Smooth muscle cell of the brain vasculature (primary cell): ENCODE data around the gene C3orf70.

Experiments used
- DNase-seq: peaks from one replicate; pipeline ENCODE4 v3.0.0-alpha.2; 2012; ENCODE audit warnings: low read depth, low spot score

Gene C3orf70, protein sequence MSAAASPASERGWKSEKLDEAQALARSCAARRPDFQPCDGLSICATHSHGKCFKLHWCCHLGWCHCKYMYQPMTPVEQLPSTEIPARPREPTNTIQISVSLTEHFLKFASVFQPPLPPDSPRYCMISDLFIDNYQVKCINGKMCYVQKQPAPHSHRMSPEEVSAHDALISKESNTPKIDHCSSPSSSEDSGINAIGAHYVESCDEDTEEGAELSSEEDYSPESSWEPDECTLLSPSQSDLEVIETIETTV

DNA sequence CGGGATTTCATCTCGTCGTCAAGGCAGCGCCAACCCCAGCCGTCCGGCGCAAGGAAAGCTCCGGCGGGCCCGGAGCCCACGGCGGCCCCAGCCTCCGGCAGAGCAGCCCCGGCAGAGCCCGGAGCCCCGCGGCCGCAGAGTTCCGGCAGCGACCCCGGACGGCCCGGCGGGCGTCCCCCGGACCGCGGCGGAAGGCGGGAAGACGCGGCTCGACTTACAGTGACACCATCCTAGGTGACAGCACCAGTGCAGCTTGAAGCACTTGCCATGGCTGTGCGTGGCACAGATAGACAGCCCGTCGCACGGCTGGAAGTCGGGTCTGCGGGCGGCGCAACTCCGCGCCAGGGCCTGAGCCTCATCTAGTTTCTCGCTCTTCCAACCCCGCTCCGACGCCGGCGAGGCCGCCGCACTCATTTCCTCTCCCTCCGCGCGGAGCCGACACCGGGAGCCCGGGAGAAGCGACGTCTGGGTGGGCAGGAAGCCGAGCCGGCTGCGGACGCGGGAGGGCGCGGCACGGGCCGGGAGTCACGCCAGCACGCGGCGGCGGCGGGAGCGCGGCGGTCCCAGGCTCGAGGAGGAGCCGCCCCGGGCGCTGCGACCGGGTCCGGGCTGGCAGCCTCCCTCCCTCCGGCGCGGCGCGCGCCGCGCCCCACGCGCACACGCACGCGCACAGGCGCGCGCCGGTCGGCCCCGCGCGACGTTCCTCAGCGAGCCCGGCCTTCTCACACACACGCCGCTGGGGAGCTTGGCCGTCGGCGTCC lies at the start of gene C3orf70:
Gene C3orf70, minus strand, starts transcription at position 651 of the 761 bp plus-strand sequence. Its CDS starts 237 bp downstream, at position 414.
- no peak for DNase-seq

DNA sequence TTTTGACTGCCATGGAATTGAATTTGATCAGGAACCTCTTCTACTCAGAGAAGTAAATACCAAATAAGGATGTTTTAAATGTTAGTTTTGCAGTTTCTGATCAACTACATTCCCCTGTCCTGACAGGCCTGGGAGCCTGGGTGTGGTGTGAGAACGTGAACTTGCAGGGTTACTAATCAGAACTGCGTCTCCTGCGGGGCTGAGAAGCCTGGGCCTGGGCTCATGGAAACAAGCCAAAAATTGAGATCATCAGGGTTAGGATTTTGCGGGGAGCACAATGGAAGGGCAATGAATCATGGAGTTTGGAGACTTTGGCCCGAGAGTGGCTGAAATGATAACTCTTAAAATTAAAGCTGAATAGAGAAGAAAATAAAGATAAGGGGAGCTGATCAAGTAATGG lies 47.8 kb upstream of the C3orf70 start:
- no peak for DNase-seq

DNA sequence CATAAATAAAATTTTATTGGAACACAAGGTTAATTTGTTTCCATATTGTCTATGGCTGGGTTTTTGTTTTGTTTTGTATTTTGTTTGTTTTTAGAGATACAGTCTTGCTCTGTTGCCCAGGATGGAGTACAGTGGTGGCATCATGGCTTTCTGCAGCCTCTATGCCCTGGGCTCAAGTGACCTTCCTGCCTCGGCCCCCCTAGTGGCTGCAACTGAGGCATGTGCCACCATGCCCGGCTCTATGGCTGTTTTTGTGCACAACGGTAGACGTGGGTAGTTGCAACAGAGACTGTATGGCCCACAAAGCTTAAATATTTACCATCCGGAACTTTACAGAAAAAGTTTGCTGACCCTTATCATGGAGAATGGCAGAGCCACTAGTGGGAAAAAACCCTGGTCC lies 46.8 kb upstream of the C3orf70 start:
- no peak for DNase-seq

DNA sequence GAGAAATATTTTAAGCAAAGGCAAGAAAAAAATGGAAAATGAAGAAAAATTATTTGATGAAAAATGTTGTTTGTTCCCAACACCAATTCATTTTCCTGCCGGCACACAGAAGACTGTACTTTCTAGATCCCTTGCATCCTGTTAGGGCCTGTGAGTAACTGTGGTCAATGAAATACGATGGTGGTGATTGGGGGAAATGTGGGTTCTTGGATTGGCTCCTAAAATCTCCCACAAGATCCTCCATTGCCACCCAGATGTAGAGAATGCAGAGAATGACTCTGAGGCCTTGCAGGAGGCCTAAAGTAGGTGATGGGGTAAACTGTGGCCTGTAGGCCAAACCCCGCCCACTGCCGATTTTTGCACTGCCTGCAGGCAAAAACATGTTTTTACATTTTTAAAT lies 46.3 kb upstream of the C3orf70 start:
- no peak for DNase-seq

DNA sequence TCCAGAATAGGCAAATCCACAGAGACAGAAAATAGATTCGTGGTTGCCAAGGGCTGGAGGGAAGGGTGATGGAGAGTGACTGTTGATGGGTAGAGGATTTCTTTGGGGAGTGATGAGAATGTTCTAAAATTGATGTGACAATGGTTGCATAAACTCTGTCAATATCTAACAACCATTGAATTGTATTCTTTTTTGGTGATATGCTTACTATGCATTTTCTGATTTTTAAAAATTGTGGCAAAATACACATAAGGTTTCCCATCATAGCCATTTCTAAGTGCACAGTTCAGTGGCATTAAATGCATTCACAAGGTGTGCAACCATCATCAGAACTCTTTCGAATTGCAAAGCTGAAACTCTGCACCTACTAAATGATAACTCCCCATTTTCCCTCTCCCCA lies 44.2 kb upstream of the C3orf70 start:
- DNase-seq, result no peak

DNA sequence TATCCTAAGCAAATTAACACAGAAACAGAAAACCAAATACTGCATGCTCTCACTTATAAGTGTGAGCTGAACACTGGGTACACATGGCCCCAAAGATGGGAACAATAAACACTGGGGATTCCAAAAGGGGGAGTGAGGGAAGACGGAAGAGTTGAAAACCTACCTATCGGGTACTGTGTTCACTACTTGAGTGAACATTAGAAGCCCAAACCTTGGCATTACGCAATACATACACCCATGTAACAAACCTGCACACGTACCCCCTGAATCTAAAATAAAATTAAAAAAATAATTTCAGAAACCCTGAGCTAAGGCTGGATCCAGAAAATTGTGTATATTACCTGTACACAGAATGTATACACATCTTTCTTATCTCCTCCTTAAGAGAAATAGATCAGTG lies 42.8 kb upstream of the C3orf70 start:
- no peak for DNase-seq

DNA sequence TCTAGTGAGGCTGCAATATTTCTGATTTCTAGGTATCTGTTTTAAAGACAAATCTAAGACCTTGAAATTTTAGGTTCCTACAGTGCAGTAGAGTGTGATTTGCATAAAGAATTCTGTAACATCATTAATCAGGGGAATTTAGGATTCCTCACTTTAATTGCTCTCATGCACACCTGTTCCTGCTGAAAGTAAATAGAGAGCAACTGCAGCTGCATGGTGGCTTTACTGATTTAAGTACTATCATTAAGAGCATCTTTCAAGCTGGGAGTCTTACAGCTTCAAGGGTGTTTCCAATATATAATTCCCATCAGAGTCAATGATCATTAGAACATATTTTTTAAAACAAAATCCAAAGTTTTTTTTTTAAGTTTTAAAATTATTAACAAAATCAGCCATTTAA lies 36.0 kb upstream of the C3orf70 start:
- DNase-seq, result no peak

DNA sequence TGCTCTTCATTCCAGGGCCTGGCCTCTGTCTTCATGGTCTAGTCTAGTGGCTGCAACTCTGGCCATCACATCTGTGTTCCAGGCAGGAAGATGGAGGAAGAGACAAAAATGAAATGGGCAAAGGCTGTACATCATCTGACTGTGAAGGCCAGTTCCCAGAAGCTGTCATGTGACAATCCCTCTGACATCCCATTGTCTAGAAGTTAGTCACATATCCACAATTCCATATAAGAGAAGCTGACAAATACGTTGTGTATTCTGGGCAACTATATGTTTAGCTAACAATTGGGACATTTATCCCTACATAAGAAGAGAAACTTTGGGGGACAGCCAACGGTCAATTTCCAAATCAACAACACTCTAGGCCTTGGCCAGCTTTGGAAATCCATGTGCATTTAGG lies 34.5 kb upstream of the C3orf70 start:
- DNase-seq, result no peak

DNA sequence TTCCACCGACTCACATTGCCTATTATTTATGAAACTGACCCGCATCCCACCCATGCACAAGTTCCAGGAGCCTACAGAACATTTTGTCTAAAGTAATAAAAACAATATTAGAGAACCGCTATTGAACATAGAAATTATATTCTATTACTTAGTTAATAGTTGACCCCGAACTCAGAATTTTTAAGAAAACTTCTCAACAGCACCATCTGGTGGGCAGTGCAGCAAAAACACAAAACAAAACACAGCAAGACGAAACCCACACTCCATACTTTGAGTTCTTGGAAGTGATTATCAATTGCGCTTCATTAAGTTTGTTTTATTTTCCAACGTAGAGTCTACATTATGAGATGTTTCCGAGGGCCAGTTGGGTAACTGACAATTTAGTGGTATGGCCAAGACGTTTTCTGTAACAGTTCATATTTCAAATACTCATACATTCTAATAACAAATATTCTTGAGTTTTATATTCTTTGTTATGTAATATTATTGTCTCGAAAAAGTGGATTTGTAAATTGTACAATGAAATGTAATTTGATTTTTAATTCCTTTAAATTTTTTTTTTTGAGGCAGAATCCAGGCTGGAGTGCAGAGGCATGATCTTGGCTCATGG lies 24.0 kb upstream of the C3orf70 start:
- DNase-seq, result no peak

DNA sequence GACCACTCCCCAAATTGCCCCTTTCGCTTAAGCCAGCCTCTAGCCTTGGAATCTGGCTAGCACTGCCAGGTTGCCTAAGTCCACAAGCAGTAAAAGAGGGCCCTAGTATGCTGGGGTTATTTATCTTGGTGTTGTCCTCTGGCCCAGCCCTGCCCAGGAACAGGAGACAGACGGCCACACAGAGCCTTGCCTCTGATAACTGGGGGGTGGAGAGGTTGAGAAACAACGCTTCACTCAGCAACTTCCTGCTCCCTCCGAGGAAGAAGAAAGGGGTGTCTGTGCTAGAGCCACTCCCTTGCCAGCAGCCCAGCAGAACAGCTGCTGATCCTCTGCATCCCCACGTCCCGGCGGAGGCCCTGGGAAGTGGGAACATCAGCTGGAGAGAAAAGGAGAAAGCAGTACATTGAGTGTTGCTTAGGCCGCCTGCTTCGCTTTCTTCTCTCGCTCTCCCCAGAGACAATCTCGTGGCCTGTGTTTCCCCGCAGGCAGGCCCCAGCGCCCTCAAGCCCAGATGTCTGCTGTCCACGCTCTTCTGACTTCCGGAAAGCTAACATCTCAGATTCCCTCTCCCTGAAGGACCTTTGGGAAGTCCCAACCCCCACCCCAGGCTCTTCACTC lies 22.6 kb upstream of the C3orf70 start:
- no peak for DNase-seq

DNA sequence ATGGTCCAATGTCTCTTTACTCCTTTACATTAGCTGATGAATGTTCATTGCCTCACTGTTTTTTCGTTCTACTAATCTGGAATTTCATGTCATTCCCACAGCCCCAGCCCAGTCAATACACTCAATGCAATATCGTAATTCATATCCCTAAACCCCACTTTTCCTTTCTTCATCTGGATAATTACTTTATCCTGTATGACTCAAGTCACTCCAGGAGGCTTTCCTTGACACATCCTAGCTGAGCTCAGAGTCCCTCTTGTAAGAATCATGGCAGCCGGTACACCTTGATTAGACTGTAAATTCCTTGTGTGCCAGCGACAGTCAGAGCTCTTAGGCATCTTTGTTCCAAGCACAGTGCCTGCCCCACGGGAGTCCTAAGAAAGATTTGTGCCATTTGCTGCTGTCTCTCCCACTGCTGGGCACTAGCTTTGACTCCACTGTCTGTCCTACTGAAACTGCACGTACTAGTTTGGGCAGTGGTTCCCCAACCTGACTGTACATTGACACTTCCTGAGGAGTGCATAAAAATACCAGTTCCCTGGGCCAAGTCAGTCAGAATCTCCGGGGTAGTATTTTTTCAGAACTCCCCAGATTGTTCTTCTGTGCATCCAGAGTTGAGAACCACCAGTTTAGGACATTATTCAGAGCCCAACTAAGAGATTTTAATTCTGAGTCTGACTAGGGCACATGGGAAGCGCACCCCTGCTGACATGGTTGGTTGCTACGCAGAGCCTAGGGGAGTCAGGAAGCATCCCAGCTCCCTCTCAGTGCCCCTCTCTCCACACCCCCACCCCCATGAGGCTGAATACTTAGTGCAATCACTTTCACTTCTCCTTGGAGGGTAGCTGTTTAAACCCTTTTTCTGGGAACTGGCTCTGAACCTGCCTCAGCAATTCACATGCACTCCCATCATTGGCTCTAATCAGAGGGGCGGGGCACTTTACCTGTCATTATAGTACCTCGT lies 19.5 kb upstream of the C3orf70 start:
- no peak for DNase-seq

DNA sequence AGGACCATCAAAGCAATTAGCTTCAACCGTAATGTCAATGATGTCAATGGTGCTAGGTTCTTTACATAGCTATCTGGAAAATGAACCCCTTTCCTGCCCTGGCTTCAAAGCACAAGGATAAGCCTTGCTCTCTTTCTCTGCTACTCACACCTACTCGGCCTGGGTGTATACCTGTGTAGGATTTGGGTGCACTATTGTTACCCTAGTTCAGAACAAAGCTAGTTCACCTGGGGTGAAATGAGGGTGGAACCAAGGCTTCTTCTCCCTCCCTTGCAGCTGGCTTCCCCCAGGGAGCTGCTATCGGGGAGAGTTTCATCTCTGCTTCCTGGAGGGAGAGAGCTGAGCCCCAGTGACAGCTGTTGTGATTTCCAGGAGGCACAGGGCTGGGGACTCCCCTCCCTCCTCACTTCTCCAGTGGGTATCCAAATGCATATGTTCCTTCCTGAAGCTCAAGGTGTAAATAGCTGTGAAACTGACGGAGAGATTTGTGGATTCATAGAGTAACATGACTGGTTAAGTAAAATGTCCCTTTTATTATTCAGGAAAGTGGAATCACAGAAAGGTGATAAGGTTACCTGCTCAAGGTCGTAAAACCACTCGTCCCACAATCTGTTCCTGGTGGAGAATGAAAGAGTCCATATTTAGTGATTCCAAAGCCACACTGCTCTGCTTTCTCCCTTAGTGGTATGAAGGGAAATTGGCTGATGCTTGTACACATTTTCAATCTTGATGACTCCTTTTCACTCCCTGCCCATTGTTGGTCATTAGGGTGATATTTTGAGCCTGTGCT lies 11.8 kb upstream of the C3orf70 start:
- no peak for DNase-seq

DNA sequence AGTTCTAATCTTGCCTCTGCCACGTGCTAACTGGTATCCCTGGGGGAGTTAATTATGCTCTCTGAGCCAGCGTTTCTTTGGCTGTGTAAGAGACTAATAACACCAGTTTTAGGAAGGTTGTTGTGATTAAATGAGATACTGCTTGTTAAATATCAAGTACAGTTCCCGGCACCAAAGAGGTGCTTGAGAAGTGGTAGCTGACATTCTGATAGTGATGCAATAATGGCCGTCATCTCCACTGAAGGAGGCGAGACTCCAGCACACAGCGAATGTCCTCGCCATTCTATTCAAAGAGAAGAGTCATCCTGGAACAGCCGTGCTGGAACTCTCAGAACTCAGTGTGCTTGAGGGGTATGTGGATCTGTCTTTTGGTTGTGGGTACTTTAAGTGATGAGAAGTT lies 9.8 kb upstream of the C3orf70 start:
- no peak for DNase-seq

DNA sequence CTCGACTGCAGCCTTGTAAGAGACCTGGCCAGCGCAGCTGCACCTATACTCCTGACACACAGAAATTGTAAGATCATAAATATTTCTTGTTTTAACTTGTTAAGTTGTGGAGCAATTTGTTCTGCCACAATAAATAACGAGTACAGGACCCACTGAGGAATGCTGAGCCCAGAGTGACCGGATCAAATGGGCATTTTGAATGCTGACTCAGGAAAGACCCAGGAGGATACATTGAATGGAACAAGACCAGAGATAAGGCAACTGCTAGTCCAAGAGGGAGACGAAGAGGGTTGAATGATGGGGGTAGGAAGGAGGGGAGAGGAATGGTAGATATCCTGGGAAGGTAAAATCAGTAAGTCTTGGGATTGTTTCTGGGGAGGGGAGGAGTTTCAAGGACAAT lies 8.9 kb upstream of the C3orf70 start:
- no peak for DNase-seq

DNA sequence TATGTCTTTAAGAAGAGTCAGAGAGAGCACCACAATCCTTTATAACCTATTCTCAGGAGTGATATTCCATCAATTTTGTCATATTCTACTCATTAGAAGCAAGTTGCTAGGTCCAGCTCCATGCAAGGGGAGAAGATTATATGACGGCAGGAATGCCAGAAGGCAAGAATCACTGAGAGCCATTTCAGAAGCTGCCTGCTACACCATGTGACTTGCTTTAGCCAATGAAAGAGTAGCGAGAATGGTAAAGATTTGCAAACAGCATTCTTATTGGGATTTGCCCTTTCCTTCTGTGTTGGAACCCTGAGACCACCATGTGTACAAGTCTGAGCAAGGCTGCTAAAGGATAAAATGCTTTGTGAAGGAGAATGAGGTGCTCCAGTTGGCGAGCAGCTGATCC lies 4.5 kb upstream of the C3orf70 start:
- DNase-seq, result no peak

DNA sequence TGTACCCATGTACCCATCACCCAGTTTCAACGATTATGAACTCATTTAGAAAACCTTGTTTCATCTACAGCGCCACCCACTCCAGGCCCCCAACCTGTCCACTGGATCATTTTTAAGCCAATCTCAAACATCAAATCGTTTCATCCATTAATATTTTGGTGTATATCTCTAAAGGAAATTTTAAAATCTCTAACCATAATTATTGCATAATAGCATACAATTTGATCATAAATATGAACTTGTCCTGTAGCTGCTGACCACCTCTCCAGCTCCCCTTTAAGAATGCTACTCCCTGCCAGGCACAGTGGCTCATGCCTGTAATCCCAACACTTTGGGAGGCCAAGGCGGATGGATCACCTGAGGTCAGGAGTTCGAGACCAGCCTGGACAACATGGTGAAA lies 2.8 kb upstream of the C3orf70 start:
- no peak for DNase-seq

DNA sequence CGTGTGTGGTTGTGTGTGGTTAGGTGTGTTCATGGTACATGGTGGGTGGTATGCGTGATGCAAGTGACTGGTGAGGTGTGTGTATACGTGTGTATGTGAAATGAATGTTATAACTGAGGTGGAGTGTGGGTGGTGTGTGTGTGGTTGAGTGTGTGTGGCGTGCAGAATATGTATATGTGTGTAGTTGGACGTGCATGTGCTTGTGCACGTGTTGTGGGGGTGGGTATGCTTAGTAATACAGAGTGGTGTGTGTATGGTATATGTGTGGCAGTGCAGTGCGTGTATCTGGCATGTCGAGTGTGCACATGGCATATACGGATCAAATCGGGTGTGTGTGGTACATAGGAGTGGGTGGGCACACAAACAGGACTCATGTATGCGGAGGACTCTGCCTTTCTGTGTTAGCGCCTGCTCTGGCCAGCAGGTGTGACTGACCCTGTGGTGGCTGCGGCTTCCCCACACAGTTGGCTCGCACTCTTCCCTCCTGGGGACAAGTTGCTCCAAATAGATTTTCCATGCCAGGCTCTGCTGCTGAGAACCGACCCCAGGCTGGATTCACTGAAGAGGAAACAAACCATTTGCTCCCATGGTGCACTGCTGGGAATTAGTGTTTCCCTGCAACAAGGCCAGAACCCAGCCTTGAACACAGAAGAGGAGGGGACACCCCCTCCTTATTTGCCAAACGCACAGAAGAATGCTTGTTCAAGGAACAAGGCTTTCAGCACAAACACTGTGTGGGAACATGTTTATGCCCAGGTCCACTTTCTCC lies 1.2 kb upstream of the C3orf70 start:
- DNase-seq, result no peak

DNA sequence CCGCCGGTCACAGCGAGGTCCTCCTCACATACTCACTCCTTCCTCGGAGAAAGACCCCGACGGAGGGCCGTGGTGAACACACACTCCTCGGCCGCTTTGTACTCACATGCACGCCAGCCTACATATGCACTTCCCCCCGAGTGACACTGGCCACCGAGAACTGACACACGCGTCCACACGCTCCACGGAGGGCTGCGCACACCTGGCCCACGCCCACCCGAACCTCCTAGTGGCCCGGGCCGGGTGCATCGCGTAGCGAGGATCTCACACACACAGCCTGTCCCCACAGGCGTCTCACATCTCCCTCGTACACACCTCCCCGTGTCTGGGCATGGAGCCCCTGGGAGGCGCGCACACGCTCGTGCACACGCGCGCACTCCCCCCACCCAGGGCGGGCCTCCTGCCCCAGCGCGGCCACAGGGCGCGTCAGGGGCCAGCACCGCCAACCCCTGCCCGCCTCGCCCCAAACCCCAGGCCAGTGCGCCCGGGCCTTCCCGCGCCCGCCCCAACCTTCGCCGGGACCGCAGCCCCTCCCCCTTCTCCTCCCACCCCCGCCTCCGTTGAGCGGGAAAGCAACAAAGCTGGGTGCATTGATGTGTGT lies 411 bp upstream of the C3orf70 start:
- no peak for DNase-seq

DNA sequence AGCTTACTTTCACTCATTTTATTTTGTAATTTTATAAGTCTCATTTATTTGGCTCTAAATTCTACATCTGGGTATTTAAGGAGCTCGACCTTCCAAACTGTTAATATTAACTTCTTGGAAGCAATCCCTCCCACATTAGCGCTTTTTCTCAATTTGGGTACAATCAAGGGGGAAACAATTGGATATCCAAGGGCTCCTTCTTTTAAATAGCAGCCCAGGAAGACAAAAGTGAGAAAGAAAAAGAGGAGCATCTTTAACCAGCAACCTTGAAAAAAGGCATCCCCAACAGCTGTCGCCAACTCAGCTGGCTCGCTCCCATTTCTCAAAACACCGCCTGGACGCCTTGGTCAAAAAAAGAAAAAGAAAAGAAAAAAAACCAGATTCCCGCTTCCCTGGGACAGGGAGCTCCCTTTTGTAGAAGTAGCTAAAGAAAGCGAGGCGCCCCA lies 873 bp downstream of the C3orf70 start:
- no peak for DNase-seq
